ENCODE results near the gene APOL1.

The APOL1 gene

DNA sequence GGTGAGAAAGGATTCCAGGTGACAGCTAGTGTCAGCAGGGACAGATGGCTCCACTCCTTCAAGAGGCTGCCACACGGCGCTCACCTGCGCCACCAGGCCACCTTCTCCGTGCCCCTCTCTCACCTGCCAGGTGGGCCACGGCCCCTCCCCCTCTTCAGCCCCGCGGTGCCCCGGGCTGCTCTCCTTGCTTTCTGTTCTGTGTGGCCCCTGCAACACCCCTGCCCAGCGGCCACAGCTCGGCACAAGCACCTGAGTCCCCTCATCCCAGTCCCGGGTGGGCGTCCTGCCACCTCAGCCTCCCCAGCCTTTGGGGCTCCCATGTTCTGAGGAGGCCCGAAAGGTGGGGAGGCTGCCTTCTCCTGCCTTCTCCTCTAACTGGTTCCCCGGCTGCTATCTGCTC is 46.4 kb downstream of the APOL1 start:
- Histone ChIP-seq H3K4me1 (ENCODE audit: insufficient read depth, low read length, poor library complexity, severe bottlenecking) (no peaks in the 10 kb centered on the region), H3K79me2 (ENCODE audit: insufficient read depth, low read length) (no peaks in the 10 kb centered on the region), H3F3A (ENCODE audit: low read depth) (no peaks in the 10 kb centered on the region; the same call in 1 of the 2 replicates), H3K9me3 (ENCODE audit: insufficient read depth, low read depth, low read length) (no peaks in the 10 kb centered on the region), H3K9me2 (replicated peaks; ENCODE audit: low read depth, low read length) (no peaks in the 10 kb centered on the region), H3K36me3 (ENCODE audit: insufficient read depth, low read length) (peaks cover 98% of the 10 kb centered on the region), H3K4me3 (ENCODE audit: low read length, poor library complexity, severe bottlenecking) (no peak overlapping the region), H2AFZ (ENCODE audit: low read length) (no peak overlapping the region), H3K27me3 (ENCODE audit: insufficient read depth, low read length, poor library complexity, severe bottlenecking) (no peaks in the 10 kb centered on the region), H3K9ac (ENCODE audit: low read depth, low read length, poor library complexity, severe bottlenecking) (no peak overlapping the region), H4K20me1 (ENCODE audit: insufficient read depth, low read length, poor library complexity, severe bottlenecking) (peaks cover 5% of the 10 kb centered on the region), H3K4me2 (ENCODE audit: low read depth, low read length, poor library complexity, severe bottlenecking) (no peak overlapping the region)
- no peak for TF ChIP-seq EZH2phosphoT487 (IDR thresholded peaks at IDR 0.05; ENCODE audit: borderline replicate concordance)

DNA sequence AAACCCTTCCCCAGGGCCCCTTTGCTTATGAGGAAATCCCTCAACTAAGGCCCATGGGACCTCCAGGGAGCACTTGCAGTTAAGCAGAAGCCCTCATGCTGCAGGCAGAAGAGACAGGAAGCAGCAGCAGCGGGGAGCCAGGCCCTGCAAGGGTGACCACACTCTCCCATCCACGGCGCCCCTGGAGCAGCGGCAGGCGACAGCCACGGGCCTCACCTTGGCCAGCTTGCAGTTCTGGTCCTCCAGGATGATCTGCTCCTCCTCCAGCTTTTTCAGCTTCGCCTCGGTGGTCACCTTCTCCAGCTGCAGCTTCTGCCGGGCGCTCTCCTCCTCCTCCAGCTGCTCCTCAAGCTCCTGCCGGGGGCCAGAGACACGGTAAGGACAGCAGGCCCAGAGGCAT is 47.0 kb downstream of the APOL1 start:
- no peaks in the 10 kb centered on the region for H3K9me2 ChIP-seq (replicated peaks; ENCODE audit: low read depth, low read length)
- H3K4me1 ChIP-seq (ENCODE audit: insufficient read depth, low read length, poor library complexity, severe bottlenecking) = no peaks in the 10 kb centered on the region
- no peak overlapping the region for H3K9ac ChIP-seq (ENCODE audit: low read depth, low read length, poor library complexity, severe bottlenecking)
- no peaks in the 10 kb centered on the region; the same call in 1 of the 2 replicates for H3F3A ChIP-seq (ENCODE audit: low read depth)
- no peaks in the 10 kb centered on the region for H3K9me3 ChIP-seq (ENCODE audit: insufficient read depth, low read depth, low read length)
- TF ChIP-seq, protein P1, sequence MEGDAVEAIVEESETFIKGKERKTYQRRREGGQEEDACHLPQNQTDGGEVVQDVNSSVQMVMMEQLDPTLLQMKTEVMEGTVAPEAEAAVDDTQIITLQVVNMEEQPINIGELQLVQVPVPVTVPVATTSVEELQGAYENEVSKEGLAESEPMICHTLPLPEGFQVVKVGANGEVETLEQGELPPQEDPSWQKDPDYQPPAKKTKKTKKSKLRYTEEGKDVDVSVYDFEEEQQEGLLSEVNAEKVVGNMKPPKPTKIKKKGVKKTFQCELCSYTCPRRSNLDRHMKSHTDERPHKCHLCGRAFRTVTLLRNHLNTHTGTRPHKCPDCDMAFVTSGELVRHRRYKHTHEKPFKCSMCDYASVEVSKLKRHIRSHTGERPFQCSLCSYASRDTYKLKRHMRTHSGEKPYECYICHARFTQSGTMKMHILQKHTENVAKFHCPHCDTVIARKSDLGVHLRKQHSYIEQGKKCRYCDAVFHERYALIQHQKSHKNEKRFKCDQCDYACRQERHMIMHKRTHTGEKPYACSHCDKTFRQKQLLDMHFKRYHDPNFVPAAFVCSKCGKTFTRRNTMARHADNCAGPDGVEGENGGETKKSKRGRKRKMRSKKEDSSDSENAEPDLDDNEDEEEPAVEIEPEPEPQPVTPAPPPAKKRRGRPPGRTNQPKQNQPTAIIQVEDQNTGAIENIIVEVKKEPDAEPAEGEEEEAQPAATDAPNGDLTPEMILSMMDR (conservative IDR thresholded peaks at IDR 0.05; ENCODE audit: low read length) = no peak
- no peak for TF ChIP-seq EZH2phosphoT487 (IDR thresholded peaks at IDR 0.05; ENCODE audit: borderline replicate concordance)
- H3K4me2 ChIP-seq (ENCODE audit: low read depth, low read length, poor library complexity, severe bottlenecking) = no peak overlapping the region
- H4K20me1 ChIP-seq (ENCODE audit: insufficient read depth, low read length, poor library complexity, severe bottlenecking) = peaks cover 5% of the 10 kb centered on the region
- peaks cover 98% of the 10 kb centered on the region for H3K36me3 ChIP-seq (ENCODE audit: insufficient read depth, low read length)
- no peaks in the 10 kb centered on the region for H3K27me3 ChIP-seq (ENCODE audit: insufficient read depth, low read length, poor library complexity, severe bottlenecking)
- H3K4me3 ChIP-seq (ENCODE audit: low read length, poor library complexity, severe bottlenecking) = no peak overlapping the region
- no peak overlapping the region for H2AFZ ChIP-seq (ENCODE audit: low read length)
- H3K79me2 ChIP-seq (ENCODE audit: insufficient read depth, low read length) = no peaks in the 10 kb centered on the region

- Histone ChIP-seq H3K4me1 (ENCODE audit: insufficient read depth, low read length, poor library complexity, severe bottlenecking) (no peaks in the 10 kb centered on the region), H3K79me2 (ENCODE audit: insufficient read depth, low read length) (no peaks in the 10 kb centered on the region), H3K9me2 (replicated peaks; ENCODE audit: low read depth, low read length) (no peaks in the 10 kb centered on the region), H3K9me3 (ENCODE audit: insufficient read depth, low read depth, low read length) (no peaks in the 10 kb centered on the region), H3K4me3 (ENCODE audit: low read length, poor library complexity, severe bottlenecking) (no peak overlapping the region), H3K36me3 (ENCODE audit: insufficient read depth, low read length) (peaks cover 98% of the 10 kb centered on the region), H3F3A (ENCODE audit: low read depth) (no peaks in the 10 kb centered on the region; the same call in 1 of the 2 replicates), H4K20me1 (ENCODE audit: insufficient read depth, low read length, poor library complexity, severe bottlenecking) (peaks cover 5% of the 10 kb centered on the region), H3K4me2 (ENCODE audit: low read depth, low read length, poor library complexity, severe bottlenecking) (no peak overlapping the region), H2AFZ (ENCODE audit: low read length) (no peak overlapping the region), H3K9ac (ENCODE audit: low read depth, low read length, poor library complexity, severe bottlenecking) (no peak overlapping the region), H3K27me3 (ENCODE audit: insufficient read depth, low read length, poor library complexity, severe bottlenecking) (no peaks in the 10 kb centered on the region)
- TF ChIP-seq, protein P1 (conservative IDR thresholded peaks at IDR 0.05; ENCODE audit: low read length) = no peak
- TF ChIP-seq EZH2phosphoT487 (IDR thresholded peaks at IDR 0.05; ENCODE audit: borderline replicate concordance) = no peak
These were observed 47.7 kb downstream of the APOL1 start for GRCh38 chr22:36300396-36301212.
